Measurements from ENCODE around the gene ADAM33.

The ADAM33 gene

DNA sequence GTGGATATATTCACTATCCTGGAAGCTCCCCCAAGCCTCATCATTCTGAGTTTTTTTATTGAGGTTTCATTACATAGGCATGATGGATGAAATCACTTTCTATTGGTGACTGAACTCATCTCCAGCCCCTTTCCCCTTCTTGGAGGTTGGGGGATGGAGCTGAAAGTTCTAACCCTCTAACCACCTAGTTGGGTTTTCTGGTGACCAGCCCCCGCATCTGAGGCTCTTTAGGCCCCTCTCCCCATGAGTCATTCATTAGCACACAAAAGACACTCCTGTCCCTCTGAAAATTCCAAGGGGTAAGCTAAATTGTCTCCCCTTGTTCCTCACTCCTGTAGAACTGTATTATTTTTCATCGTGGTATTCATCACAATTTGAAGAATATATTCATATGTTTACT lies 51.9 kb downstream of the ADAM33 start:
- H3K9me3 ChIP-seq (ENCODE audit: control insufficient read depth, low read length): no peaks in the 10 kb centered on the region
- no peak overlapping the region for H2AFZ ChIP-seq
- H3K4me3 ChIP-seq (ENCODE audit: low read depth, low read length): no peak overlapping the region
- no peak overlapping the region for H3K27ac ChIP-seq
- no peak overlapping the region for H3K9ac ChIP-seq
- H3K4me2 ChIP-seq (ENCODE audit: low read length): no peak overlapping the region
- no peaks in the 10 kb centered on the region for H3K36me3 ChIP-seq (ENCODE audit: control insufficient read depth, insufficient read depth, low read length)
- no peaks in the 10 kb centered on the region for H3K79me2 ChIP-seq
- H3K4me1 ChIP-seq: peaks cover 8% of the 10 kb centered on the region
- H3K27me3 ChIP-seq (ENCODE audit: control insufficient read depth, insufficient read depth, low read length): no peaks in the 10 kb centered on the region
- TF ChIP-seq, protein P1, sequence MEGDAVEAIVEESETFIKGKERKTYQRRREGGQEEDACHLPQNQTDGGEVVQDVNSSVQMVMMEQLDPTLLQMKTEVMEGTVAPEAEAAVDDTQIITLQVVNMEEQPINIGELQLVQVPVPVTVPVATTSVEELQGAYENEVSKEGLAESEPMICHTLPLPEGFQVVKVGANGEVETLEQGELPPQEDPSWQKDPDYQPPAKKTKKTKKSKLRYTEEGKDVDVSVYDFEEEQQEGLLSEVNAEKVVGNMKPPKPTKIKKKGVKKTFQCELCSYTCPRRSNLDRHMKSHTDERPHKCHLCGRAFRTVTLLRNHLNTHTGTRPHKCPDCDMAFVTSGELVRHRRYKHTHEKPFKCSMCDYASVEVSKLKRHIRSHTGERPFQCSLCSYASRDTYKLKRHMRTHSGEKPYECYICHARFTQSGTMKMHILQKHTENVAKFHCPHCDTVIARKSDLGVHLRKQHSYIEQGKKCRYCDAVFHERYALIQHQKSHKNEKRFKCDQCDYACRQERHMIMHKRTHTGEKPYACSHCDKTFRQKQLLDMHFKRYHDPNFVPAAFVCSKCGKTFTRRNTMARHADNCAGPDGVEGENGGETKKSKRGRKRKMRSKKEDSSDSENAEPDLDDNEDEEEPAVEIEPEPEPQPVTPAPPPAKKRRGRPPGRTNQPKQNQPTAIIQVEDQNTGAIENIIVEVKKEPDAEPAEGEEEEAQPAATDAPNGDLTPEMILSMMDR (IDR thresholded peaks at IDR 0.05): no peak

DNA sequence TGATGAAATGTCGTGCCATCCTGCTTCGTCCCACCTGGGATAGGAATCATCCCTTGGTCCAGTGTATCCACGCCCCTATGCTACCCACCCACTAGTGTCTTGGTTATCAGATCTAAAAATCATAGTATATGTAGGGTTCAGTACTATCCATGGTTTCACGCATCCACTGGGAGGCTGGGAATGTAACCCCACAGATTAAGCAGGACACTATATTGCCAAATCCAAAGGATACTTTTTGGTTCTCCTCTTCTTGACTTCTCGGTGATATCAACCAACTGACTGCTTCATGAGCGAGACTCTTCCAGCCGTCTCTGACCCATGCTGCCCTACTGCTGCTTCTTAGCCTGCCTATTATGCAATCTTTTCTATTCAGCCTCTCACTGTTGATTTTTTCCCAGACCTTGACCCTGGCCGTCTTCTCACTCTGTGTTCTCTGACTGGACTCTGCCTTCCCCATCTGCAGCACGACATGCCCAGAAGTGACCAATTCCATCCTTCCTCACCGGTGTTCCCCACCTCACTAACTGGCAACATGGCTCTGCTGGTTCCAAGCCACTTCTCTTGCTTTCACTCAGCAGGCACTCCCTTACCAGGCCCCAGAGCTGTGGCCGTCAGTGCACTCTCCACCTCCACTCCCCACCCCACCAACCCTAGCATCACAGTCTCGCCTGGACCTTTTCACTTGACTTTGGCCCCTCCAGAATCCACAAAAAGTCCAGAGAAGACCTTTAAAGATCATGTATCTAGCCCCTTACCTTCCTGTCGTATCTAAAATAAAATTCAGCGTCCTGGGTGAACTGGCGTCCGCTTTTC lies 53.1 kb downstream of the ADAM33 start:
- no peak overlapping the region for H3K9ac ChIP-seq
- no peaks in the 10 kb centered on the region for H3K9me3 ChIP-seq (ENCODE audit: control insufficient read depth, low read length)
- no peaks in the 10 kb centered on the region for H3K36me3 ChIP-seq (ENCODE audit: control insufficient read depth, insufficient read depth, low read length)
- no peaks in the 10 kb centered on the region for H3K27me3 ChIP-seq (ENCODE audit: control insufficient read depth, insufficient read depth, low read length)
- no peak overlapping the region for H2AFZ ChIP-seq
- H3K4me1 ChIP-seq: peaks cover 8% of the 10 kb centered on the region
- no peak overlapping the region for H3K4me3 ChIP-seq (ENCODE audit: low read depth, low read length)
- H3K27ac ChIP-seq: no peak overlapping the region
- no peaks in the 10 kb centered on the region for H3K79me2 ChIP-seq
- TF ChIP-seq, protein P1 (IDR thresholded peaks at IDR 0.05): no peak
- no peak overlapping the region for H3K4me2 ChIP-seq (ENCODE audit: low read length)

DNA sequence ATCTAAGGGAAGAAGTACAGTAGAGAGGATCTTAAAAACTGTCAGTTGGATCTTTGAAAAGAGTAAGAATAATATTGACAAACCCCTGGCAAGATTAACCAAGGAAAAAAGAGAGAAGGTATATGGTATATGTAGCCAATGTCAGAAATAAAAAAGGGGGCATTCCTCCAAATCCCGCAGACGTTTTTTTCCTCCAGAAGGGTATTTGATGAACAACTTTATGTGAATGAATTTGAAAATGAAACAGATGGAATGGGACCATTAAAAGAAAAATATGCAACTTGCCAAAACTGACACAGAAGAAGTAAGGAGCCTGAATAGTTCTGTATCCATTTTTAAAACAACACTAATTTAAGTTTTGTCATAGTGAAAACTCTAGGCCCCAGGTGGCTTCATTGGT lies 54.3 kb downstream of the ADAM33 start:
- TF ChIP-seq, protein P1 (IDR thresholded peaks at IDR 0.05): no peak
- Histone ChIP-seq H3K4me2 (ENCODE audit: low read length) (no peak overlapping the region), H3K9ac (no peak overlapping the region), H3K36me3 (ENCODE audit: control insufficient read depth, insufficient read depth, low read length) (no peaks in the 10 kb centered on the region), H3K4me3 (ENCODE audit: low read depth, low read length) (no peak overlapping the region), H2AFZ (no peak overlapping the region), H3K9me3 (ENCODE audit: control insufficient read depth, low read length) (no peaks in the 10 kb centered on the region), H3K79me2 (no peaks in the 10 kb centered on the region), H3K27ac (no peak overlapping the region), H3K4me1 (peaks cover 8% of the 10 kb centered on the region), H3K27me3 (ENCODE audit: control insufficient read depth, insufficient read depth, low read length) (no peaks in the 10 kb centered on the region)

DNA sequence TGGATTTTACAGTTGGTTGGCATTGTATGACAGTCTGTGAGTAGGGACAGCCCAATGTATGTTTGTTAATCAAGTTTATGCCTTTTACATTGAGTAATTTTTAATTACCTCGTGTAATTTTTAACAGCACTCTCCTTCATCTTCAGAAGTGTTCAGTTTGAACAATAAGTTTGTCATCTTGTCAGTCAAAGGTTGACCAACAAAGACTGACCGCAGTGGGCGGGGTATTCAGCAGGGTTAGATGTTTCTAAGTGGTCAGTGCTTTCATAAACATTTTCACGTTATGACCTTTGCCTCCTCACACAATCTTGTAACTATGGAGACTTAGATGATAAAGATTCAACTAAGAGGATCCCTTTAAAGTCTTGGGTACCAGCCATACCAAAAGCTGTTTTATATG lies 59.4 kb downstream of the ADAM33 start:
- no peak overlapping the region for H2AFZ ChIP-seq
- H3K9ac ChIP-seq: no peak overlapping the region
- H3K27me3 ChIP-seq (ENCODE audit: control insufficient read depth, insufficient read depth, low read length): no peaks in the 10 kb centered on the region
- H3K79me2 ChIP-seq: no peaks in the 10 kb centered on the region
- TF ChIP-seq, protein P1 (IDR thresholded peaks at IDR 0.05): no peak
- no peak overlapping the region for H3K4me3 ChIP-seq (ENCODE audit: low read depth, low read length)
- H3K4me2 ChIP-seq (ENCODE audit: low read length): no peak overlapping the region
- H3K9me3 ChIP-seq (ENCODE audit: control insufficient read depth, low read length): no peaks in the 10 kb centered on the region
- H3K36me3 ChIP-seq (ENCODE audit: control insufficient read depth, insufficient read depth, low read length): no peaks in the 10 kb centered on the region
- H3K4me1 ChIP-seq: no peaks in the 10 kb centered on the region
- H3K27ac ChIP-seq: no peak overlapping the region

DNA sequence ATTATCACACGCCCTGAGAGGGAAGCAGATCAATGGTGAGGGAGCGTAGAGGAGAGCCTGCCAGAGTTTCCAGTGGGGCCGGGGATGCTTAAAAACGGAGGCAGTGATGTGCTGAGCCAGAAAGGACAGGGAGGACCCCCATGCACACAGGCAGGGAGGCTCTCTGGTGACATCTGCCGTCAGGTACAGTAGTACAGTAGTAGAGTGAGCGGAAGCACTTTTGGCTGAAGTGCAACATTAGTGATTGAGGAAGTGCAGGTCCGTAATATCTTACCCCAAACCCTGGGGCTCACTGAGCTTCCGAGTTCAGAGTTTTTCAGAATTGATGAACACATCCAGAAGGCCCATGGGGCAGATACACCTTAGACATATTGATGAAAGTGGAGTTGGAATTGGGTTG lies 60.7 kb downstream of the ADAM33 start:
- Histone ChIP-seq H3K9ac (no peak overlapping the region), H3K9me3 (ENCODE audit: control insufficient read depth, low read length) (no peaks in the 10 kb centered on the region), H2AFZ (no peak overlapping the region), H3K27ac (no peak overlapping the region), H3K36me3 (ENCODE audit: control insufficient read depth, insufficient read depth, low read length) (no peaks in the 10 kb centered on the region), H3K27me3 (ENCODE audit: control insufficient read depth, insufficient read depth, low read length) (no peaks in the 10 kb centered on the region), H3K4me1 (no peaks in the 10 kb centered on the region), H3K4me2 (ENCODE audit: low read length) (no peak overlapping the region), H3K79me2 (no peaks in the 10 kb centered on the region), H3K4me3 (ENCODE audit: low read depth, low read length) (no peak overlapping the region)
- TF ChIP-seq, protein P1 (IDR thresholded peaks at IDR 0.05): no peak

All from parathyroid adenoma (tissue), 2 donors.